GM23338 (cell line): ENCODE data around the gene C2orf81. TPM values are rescaled to one million over a fixed set of nuclear protein-coding genes. Genes with fewer than 3 reads are reported as not detected.

Source experiments
- ATAC-seq: fragments of 200-7000 bp; cut with Tn5 transposase; 3 replicates; pipeline ENCODE4 v1.9.1; 2020
- DNase-seq: peaks from one replicate; pipeline ENCODE4 v3.0.0-alpha.2; 2015; ENCODE audit warnings: low spot score
- H2AFZ ChIP-seq: fragments of 200-600 bp; sonication (generic); 2 replicates; pipeline ENCODE4 v1.8.0; 2016; ENCODE audit warnings: antibody characterized with exemption, mild to moderate bottlenecking, moderate library complexity
- H3F3A ChIP-seq: fragments of 200-600 bp; sonication (generic); replicated peaks from 2 replicates; pipeline ENCODE4 v1.8.0; 2017; ENCODE audit warnings: antibody characterized with exemption, mixed run types, low read depth
- H3K27ac ChIP-seq: fragments of 200-600 bp; sonication (generic); 2 replicates; pipeline ENCODE4 v1.6.1; 2016; ENCODE audit warnings: low read depth
- H3K27me3 ChIP-seq: fragments of 200-600 bp; sonication (generic); 2 replicates; pipeline ENCODE4 v1.8.0; 2016; ENCODE audit warnings: mild to moderate bottlenecking, mixed run types, moderate library complexity; ENCODE audit not compliant: insufficient read depth
- H3K36me3 ChIP-seq: fragments of 200-600 bp; sonication (generic); 2 replicates; pipeline ENCODE4 v1.8.0; 2016; ENCODE audit warnings: mild to moderate bottlenecking; ENCODE audit not compliant: insufficient read depth
- H3K4me1 ChIP-seq: fragments of 200-600 bp; sonication (generic); 2 replicates; pipeline ENCODE4 v1.8.0; 2016; ENCODE audit warnings: mild to moderate bottlenecking, moderate library complexity; ENCODE audit not compliant: insufficient read depth
- H3K4me2 ChIP-seq: fragments of 200-600 bp; sonication (generic); 2 replicates; pipeline ENCODE4 v1.7.1; 2017; ENCODE audit warnings: mixed run types
- H3K4me3 ChIP-seq: fragments of 200-600 bp; sonication (generic); 2 replicates; pipeline ENCODE4 v1.6.1; 2016; ENCODE audit warnings: mixed run types
- H3K79me2 ChIP-seq: fragments of 200-600 bp; sonication (generic); replicated peaks from 2 replicates; pipeline ENCODE4 v1.8.0; 2017; ENCODE audit warnings: mild to moderate bottlenecking; ENCODE audit not compliant: insufficient read depth
- H3K9me2 ChIP-seq: fragments of 200-600 bp; sonication (generic); 2 replicates; pipeline ENCODE4 v1.8.0; 2017; ENCODE audit not compliant: insufficient read depth
- H4K20me1 ChIP-seq: fragments of 200-600 bp; sonication (generic); replicated peaks from 2 replicates; pipeline ENCODE4 v1.8.0; 2017; ENCODE audit warnings: mild to moderate bottlenecking; ENCODE audit not compliant: insufficient read depth
- H3K27ac Mint-ChIP-seq: 2 replicates; pipeline ENCODE4 v1.8.0; 2020; ENCODE audit warnings: inconsistent platforms, mild to moderate bottlenecking, moderate library complexity, mixed read lengths
- H3K27me3 Mint-ChIP-seq: 3 replicates; pipeline ENCODE4 v1.8.0; 2022; ENCODE audit warnings: low read depth, mild to moderate bottlenecking, moderate library complexity, mixed read lengths, inconsistent platforms; ENCODE audit not compliant: insufficient read depth, poor library complexity
- H3K36me3 Mint-ChIP-seq: 3 replicates; pipeline ENCODE4 v1.8.0; 2021; ENCODE audit warnings: low read depth, mild to moderate bottlenecking, inconsistent platforms, moderate library complexity, mixed read lengths
- H3K4me1 Mint-ChIP-seq: 3 replicates; pipeline ENCODE4 v1.8.0; 2020; ENCODE audit warnings: mild to moderate bottlenecking, inconsistent platforms, mixed read lengths
- H3K4me3 Mint-ChIP-seq: 3 replicates; pipeline ENCODE4 v1.8.0; 2021; ENCODE audit warnings: moderate library complexity, mild to moderate bottlenecking, inconsistent platforms, mixed read lengths
- H3K9me3 Mint-ChIP-seq: 3 replicates; pipeline ENCODE4 v1.8.0; 2020; ENCODE audit warnings: moderate library complexity, mild to moderate bottlenecking, inconsistent platforms, mixed read lengths
- CREB1 ChIP-seq: fragments of 250-450 bp; sonication (Bioruptor Pico); IDR thresholded peaks from 2 replicates; pipeline ENCODE4 v1.5.0; 2020; ENCODE audit warnings: low read depth, mild to moderate bottlenecking, moderate library complexity
- EZH2 ChIP-seq: fragments of 200-600 bp; sonication (generic); IDR thresholded peaks from one replicate; pipeline ENCODE4 v1.8.0; 2017; ENCODE audit warnings: antibody characterized with exemption, mild to moderate bottlenecking, low read depth; ENCODE audit not compliant: unreplicated experiment
- EZH2phosphoT487 ChIP-seq: fragments of 200-600 bp; sonication (generic); IDR thresholded peaks from one replicate; pipeline ENCODE4 v1.8.1; 2018; ENCODE audit warnings: antibody characterized with exemption; ENCODE audit not compliant: unreplicated experiment
- JUNB ChIP-seq: IDR thresholded peaks from one replicate; pipeline ENCODE4 v1.6.1; 2016; ENCODE audit warnings: antibody characterized with exemption; ENCODE audit not compliant: unreplicated experiment
- NANOG ChIP-seq: IDR thresholded peaks from 2 replicates; pipeline ENCODE4 v1.6.1; 2016; ENCODE audit warnings: antibody characterized with exemption, borderline replicate concordance
- POLR2AphosphoS5 ChIP-seq: IDR thresholded peaks from 2 replicates; pipeline ENCODE4 v1.6.1; 2016; ENCODE audit warnings: antibody characterized with exemption, low read depth
- STAT1 ChIP-seq: IDR thresholded peaks from one replicate; pipeline ENCODE4 v1.6.1; 2016; ENCODE audit warnings: antibody characterized with exemption; ENCODE audit not compliant: unreplicated experiment
- ZNF114 ChIP-seq: fragments of 250-450 bp; sonication (Bioruptor Pico); IDR thresholded peaks from 2 replicates; pipeline ENCODE4 v1.5.0; 2020; ENCODE audit warnings: mild to moderate bottlenecking, moderate library complexity
- ZNF331 ChIP-seq: fragments of 250-450 bp; sonication (Bioruptor Pico); IDR thresholded peaks from 2 replicates; pipeline ENCODE4 v1.5.0; 2020; ENCODE audit warnings: low read depth, mild to moderate bottlenecking, moderate library complexity
- polyA plus RNA-seq: library from polyadenylated mRNA; unstranded; fragments of >200 nt; fragmentation: Nextera tagmentation; extraction: Ambion mirVana; gene quantifications from 2 replicates; pipeline ENCODE4 v1.2.1, GENCODE V29; 2016
- total RNA-seq: library from RNA; depleted of rRNA; stranded (reverse); fragments of >200 nt; shearing (Covaris generic); gene quantifications from 2 replicates; pipeline ENCODE4 v1.2.3, GENCODE V29; 2014
- TF ChIP-seq, protein P1 (sequence below): IDR thresholded peaks from 2 replicates; pipeline ENCODE4 v1.6.1; 2016; ENCODE audit warnings: antibody characterized with exemption
- TF ChIP-seq, protein P2 (sequence below), 2 experiments: fragments of 200-600 bp in 1 of 2; sonication (generic) in 1 of 2; conservative IDR thresholded peaks; 2 replicates each; pipeline versions ENCODE4 v1.5.1 to v1.6.1; 2016 to 2017; ENCODE audit warnings: antibody characterized with exemption in 2 of 2, low read depth in 2 of 2, mild to moderate bottlenecking in 2 of 2, moderate library complexity in 1 of 2
- TF ChIP-seq, protein P3 (sequence below): fragments of 250-450 bp; sonication (Bioruptor Pico); IDR thresholded peaks from 2 replicates; pipeline ENCODE4 v1.5.0; 2020; ENCODE audit warnings: mild to moderate bottlenecking, moderate library complexity
- TF ChIP-seq, protein P4 (sequence below): IDR thresholded peaks from one replicate; pipeline ENCODE4 v1.6.1; 2018; ENCODE audit warnings: antibody characterized with exemption; ENCODE audit not compliant: unreplicated experiment

Gene C2orf81
- total and polyA plus RNA-seq, 2 experiments from 2014 or later = 3.8 to 4.6 TPM

DNA sequence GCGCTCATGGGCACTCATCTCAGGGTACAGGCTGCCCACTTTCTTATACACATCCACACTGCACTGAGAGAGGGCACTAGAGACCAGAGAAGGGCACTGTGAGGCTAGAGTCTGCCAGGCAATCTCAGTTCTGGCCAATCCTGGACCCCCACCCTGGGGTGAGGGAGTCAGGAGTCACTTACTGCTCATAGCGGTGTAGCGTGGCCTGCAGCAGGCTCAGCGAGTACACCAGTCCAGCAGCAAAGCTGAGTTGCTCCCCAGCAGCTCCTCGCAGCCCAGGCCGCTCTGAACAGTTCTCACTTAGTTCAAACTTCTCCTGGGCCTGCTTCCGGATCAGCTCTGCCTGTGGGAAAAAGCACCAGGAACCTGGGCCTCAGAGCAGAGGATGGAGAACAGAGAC, 53.6 kb downstream of the C2orf81 start:
- Histone ChIP-seq H3K79me2 (peaks cover 8% of the 10 kb centered on the region; the same call in 1 of the 2 replicates), H4K20me1 (no peaks in the 10 kb centered on the region; the same call in none of the 2 replicates), H2AFZ (no peak overlapping the region), H3K9me2 (no peaks in the 10 kb centered on the region), H3K36me3 (peaks cover 40% of the 10 kb centered on the region), H3K4me2 (no peak overlapping the region), H3K4me3 (no peak overlapping the region), H3F3A (no peaks in the 10 kb centered on the region), H3K27ac (no peak overlapping the region), H3K27me3 (no peaks in the 10 kb centered on the region), H3K4me1 (no peaks in the 10 kb centered on the region)
- Mint-ChIP-seq H3K4me1 (peaks cover 6% of the 10 kb centered on the region), H3K9me3 (no peaks in the 10 kb centered on the region), H3K27me3 (peaks cover 5% of the 10 kb centered on the region), H3K27ac (no peak overlapping the region), H3K4me3 (no peak overlapping the region), H3K36me3 (peaks cover 86% of the 10 kb centered on the region)
- TF ChIP-seq, protein P1, sequence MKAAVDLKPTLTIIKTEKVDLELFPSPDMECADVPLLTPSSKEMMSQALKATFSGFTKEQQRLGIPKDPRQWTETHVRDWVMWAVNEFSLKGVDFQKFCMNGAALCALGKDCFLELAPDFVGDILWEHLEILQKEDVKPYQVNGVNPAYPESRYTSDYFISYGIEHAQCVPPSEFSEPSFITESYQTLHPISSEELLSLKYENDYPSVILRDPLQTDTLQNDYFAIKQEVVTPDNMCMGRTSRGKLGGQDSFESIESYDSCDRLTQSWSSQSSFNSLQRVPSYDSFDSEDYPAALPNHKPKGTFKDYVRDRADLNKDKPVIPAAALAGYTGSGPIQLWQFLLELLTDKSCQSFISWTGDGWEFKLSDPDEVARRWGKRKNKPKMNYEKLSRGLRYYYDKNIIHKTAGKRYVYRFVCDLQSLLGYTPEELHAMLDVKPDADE = no peak
- no peak for TF ChIP-seq POLR2AphosphoS5
- TF ChIP-seq EZH2phosphoT487 = no peak
- no peak for TF ChIP-seq STAT1
- TF ChIP-seq, protein P2, sequence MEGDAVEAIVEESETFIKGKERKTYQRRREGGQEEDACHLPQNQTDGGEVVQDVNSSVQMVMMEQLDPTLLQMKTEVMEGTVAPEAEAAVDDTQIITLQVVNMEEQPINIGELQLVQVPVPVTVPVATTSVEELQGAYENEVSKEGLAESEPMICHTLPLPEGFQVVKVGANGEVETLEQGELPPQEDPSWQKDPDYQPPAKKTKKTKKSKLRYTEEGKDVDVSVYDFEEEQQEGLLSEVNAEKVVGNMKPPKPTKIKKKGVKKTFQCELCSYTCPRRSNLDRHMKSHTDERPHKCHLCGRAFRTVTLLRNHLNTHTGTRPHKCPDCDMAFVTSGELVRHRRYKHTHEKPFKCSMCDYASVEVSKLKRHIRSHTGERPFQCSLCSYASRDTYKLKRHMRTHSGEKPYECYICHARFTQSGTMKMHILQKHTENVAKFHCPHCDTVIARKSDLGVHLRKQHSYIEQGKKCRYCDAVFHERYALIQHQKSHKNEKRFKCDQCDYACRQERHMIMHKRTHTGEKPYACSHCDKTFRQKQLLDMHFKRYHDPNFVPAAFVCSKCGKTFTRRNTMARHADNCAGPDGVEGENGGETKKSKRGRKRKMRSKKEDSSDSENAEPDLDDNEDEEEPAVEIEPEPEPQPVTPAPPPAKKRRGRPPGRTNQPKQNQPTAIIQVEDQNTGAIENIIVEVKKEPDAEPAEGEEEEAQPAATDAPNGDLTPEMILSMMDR (conservative IDR thresholded peaks at IDR 0.05; ENCODE audit: low read depth in 2 of 2) = no peak
- TF ChIP-seq ZNF331 (CRISPR knock-in tag) = no peak
- TF ChIP-seq NANOG = no peak
- TF ChIP-seq, protein P3, sequence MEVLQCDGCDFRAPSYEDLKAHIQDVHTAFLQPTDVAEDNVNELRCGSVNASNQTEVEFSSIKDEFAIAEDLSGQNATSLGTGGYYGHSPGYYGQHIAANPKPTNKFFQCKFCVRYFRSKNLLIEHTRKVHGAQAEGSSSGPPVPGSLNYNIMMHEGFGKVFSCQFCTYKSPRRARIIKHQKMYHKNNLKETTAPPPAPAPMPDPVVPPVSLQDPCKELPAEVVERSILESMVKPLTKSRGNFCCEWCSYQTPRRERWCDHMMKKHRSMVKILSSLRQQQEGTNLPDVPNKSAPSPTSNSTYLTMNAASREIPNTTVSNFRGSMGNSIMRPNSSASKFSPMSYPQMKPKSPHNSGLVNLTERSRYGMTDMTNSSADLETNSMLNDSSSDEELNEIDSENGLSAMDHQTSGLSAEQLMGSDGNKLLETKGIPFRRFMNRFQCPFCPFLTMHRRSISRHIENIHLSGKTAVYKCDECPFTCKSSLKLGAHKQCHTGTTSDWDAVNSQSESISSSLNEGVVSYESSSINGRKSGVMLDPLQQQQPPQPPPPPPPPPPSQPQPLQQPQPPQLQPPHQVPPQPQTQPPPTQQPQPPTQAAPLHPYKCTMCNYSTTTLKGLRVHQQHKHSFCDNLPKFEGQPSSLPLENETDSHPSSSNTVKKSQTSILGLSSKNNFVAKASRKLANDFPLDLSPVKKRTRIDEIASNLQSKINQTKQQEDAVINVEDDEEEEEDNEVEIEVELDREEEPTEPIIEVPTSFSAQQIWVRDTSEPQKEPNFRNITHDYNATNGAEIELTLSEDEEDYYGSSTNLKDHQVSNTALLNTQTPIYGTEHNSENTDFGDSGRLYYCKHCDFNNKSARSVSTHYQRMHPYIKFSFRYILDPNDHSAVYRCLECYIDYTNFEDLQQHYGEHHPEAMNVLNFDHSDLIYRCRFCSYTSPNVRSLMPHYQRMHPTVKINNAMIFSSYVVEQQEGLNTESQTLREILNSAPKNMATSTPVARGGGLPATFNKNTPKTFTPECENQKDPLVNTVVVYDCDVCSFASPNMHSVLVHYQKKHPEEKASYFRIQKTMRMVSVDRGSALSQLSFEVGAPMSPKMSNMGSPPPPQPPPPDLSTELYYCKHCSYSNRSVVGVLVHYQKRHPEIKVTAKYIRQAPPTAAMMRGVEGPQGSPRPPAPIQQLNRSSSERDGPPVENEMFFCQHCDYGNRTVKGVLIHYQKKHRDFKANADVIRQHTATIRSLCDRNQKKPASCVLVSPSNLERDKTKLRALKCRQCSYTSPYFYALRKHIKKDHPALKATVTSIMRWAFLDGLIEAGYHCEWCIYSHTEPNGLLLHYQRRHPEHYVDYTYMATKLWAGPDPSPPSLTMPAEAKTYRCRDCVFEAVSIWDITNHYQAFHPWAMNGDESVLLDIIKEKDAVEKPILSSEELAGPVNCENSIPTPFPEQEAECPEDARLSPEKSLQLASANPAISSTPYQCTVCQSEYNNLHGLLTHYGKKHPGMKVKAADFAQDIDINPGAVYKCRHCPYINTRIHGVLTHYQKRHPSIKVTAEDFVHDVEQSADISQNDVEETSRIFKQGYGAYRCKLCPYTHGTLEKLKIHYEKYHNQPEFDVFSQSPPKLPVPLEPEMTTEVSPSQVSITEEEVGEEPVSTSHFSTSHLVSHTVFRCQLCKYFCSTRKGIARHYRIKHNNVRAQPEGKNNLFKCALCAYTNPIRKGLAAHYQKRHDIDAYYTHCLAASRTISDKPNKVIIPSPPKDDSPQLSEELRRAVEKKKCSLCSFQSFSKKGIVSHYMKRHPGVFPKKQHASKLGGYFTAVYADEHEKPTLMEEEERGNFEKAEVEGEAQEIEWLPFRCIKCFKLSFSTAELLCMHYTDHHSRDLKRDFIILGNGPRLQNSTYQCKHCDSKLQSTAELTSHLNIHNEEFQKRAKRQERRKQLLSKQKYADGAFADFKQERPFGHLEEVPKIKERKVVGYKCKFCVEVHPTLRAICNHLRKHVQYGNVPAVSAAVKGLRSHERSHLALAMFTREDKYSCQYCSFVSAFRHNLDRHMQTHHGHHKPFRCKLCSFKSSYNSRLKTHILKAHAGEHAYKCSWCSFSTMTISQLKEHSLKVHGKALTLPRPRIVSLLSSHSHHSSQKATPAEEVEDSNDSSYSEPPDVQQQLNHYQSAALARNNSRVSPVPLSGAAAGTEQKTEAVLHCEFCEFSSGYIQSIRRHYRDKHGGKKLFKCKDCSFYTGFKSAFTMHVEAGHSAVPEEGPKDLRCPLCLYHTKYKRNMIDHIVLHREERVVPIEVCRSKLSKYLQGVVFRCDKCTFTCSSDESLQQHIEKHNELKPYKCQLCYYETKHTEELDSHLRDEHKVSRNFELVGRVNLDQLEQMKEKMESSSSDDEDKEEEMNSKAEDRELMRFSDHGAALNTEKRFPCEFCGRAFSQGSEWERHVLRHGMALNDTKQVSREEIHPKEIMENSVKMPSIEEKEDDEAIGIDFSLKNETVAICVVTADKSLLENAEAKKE = no peak
- no peak for TF ChIP-seq EZH2
- TF ChIP-seq, protein P4, sequence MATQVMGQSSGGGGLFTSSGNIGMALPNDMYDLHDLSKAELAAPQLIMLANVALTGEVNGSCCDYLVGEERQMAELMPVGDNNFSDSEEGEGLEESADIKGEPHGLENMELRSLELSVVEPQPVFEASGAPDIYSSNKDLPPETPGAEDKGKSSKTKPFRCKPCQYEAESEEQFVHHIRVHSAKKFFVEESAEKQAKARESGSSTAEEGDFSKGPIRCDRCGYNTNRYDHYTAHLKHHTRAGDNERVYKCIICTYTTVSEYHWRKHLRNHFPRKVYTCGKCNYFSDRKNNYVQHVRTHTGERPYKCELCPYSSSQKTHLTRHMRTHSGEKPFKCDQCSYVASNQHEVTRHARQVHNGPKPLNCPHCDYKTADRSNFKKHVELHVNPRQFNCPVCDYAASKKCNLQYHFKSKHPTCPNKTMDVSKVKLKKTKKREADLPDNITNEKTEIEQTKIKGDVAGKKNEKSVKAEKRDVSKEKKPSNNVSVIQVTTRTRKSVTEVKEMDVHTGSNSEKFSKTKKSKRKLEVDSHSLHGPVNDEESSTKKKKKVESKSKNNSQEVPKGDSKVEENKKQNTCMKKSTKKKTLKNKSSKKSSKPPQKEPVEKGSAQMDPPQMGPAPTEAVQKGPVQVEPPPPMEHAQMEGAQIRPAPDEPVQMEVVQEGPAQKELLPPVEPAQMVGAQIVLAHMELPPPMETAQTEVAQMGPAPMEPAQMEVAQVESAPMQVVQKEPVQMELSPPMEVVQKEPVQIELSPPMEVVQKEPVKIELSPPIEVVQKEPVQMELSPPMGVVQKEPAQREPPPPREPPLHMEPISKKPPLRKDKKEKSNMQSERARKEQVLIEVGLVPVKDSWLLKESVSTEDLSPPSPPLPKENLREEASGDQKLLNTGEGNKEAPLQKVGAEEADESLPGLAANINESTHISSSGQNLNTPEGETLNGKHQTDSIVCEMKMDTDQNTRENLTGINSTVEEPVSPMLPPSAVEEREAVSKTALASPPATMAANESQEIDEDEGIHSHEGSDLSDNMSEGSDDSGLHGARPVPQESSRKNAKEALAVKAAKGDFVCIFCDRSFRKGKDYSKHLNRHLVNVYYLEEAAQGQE = no peak
- no peak for TF ChIP-seq ZNF114 (CRISPR knock-in tag)
- TF ChIP-seq CREB1 (CRISPR knock-in tag) = no peak
- no peak for TF ChIP-seq JUNB
- no peak for DNase-seq
- no peak for ATAC-seq
